ENCODE results near the gene PDCD11.

- no peak for TF ChIP-seq GATA3 (IDR thresholded peaks at IDR 0.05; ENCODE audit: low read depth, low read length)
- no peak for TF ChIP-seq GATA2 (IDR thresholded peaks at IDR 0.05; ENCODE audit: low read depth, low read length)
These were observed 43.4 kb downstream of the PDCD11 start for GRCh38 chr10:103439776-103440175.

All from SH-SY5Y (cell line).